Mesodermal cell (in vitro differentiated cells): ENCODE data around the gene CEBPB.

Experiments used
- H3K27ac ChIP-seq: 2 replicates; pipeline ENCODE4 v1.7.0; 2013; ENCODE audit warnings: mild to moderate bottlenecking, low read depth, low read length, moderate library complexity; ENCODE audit not compliant: severe bottlenecking
- H3K36me3 ChIP-seq: 2 replicates; pipeline ENCODE4 v1.7.1; 2013; ENCODE audit warnings: mild to moderate bottlenecking, low read length, moderate library complexity; ENCODE audit not compliant: control insufficient read depth, insufficient read depth
- H3K4me1 ChIP-seq: one replicate; pipeline ENCODE4 v1.7.1; 2013; ENCODE audit warnings: mild to moderate bottlenecking, low read length; ENCODE audit not compliant: insufficient read depth, control insufficient read depth, poor library complexity, severe bottlenecking
- H3K4me3 ChIP-seq: 2 replicates; pipeline ENCODE4 v1.7.0; 2013; ENCODE audit warnings: low read length, control low read depth, mild to moderate bottlenecking; ENCODE audit not compliant: insufficient read depth, poor library complexity, severe bottlenecking; ENCODE audit errors: extremely low read depth
- H3K9me3 ChIP-seq: 2 replicates; pipeline ENCODE4 v1.7.1; 2013; ENCODE audit warnings: mild to moderate bottlenecking, low read length, moderate library complexity; ENCODE audit not compliant: control insufficient read depth
- WGBS, 2 experiments: methylation state at CpG; one replicate each; pipeline ENCODE4 v1.1.5; 2013; ENCODE audit warnings: missing lambda C conversion rate in 2 of 2; ENCODE audit not compliant: insufficient coverage in 2 of 2; 5-methylcytosine and 5-hydroxymethylcytosine counted together

The CEBPB gene

DNA sequence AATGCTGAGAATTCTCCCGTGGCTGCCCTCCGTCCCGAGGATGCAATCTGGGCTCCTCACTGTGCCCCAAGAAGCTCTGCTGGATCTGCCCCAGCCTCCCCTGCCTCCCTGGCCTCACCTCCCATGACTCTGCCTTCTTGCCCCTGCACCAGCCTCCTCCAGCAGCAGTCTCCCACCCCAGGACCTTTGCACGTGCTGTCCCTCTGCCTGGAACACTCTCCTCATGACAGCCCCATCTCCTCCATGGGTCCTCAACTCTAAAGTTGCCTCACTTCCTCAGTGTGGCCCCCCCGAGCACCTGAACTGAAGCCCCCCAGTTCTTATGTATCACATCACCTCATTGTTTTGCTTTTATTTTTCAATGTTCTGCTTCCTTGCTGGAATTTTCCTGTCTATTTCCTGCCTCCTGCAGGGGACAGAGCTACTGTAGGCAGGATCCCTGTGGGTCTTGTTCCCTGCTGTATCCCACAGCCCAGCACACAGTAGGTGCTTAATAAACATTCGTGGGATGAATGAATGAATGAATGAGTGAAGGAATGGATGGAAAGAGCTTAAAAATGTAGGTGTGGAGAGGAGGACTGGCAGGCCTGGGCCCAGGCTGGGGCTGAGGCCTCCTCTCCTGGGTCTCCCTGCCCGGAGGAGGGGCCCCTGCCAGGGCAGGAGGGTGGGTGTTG lies 42.2 kb downstream of the CEBPB start:
- Histone ChIP-seq H3K4me3 (no peak overlapping the region), H3K27ac (no peak overlapping the region), H3K36me3 (no peaks in the 10 kb centered on the region), H3K9me3 (no peaks in the 10 kb centered on the region), H3K4me1 (no peaks in the 10 kb centered on the region)
- WGBS, 2 experiments: 89 to 96% methylated on average over 5 to 7 of the region's 7 CpGs

DNA sequence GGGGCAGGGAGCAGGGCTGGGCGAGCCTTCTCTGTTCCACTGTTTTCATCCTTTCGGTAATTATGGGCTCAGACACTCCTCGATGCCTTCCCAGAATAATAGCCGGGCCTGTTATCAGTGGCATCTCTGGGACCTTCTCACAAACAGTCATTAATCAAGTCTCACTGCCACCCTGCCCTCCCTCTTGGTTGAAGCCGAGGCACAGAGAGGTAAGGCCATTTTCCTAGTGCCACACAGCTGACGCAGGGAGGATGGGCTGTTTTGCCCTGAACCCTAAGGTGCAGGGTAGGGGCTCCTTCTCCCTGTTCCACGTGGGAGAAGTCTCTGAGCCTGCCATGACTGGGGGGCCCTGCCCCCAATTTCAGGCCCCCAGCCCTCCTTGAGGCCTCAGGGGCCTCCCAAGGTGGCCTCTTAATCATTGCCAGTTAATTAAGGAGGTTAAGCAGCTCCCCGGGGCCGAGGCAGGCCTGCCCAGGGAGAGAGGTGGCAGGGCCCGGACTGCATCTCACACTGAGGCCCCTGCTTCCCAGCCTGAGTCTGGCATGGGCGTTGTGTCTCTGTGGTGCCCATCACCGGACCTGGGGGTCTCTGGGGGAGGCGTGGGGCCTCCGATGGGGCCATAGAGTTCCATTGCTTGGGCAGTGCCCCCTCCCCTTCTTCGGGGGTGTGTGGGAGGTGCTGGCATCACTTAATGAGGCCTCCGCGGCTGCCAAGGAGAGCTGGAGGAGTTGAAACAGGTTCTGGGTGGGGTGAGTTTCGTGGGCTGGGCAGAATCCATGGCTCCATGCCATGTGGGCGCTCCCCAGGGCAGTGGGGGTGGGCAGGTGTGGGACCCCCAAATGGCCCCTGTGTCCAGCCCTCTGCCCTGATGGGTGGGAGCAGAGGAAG lies 42.9 kb downstream of the CEBPB start:
- H3K27ac ChIP-seq: no peak overlapping the region
- 87 to 96% methylated on average over 13 to 15 of the region's 19 CpGs for WGBS, 2 experiments

DNA sequence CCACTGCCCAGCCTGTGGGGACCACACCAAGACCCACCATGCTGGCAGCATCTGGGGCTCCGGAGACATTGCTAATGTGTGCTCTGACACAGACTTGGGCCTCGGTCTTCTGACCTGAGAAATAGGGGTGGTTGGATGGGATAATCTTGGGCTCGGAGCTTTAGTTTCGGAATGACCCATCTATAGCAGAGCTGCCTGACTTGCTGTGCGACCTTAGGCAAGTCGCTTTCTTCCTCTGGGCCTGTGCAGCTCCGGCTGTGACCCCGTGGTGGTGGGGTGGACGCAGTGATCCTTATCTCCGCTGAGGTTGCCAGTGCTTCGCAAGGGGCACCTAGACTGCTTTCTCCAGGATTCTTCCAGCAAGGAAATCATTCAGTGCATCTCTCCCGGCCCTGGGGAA lies 43.7 kb downstream of the CEBPB start:
- Histone ChIP-seq H3K36me3 (no peaks in the 10 kb centered on the region), H3K4me1 (no peaks in the 10 kb centered on the region), H3K4me3 (no peak overlapping the region), H3K9me3 (no peaks in the 10 kb centered on the region), H3K27ac (no peak overlapping the region)
- 84 to 85% methylated on average over 9 to 12 of the region's 12 CpGs for WGBS, 2 experiments

More for the DNA sequence above, 42.9 kb downstream of the CEBPB start:
- Histone ChIP-seq H3K36me3 (no peaks in the 10 kb centered on the region), H3K4me1 (no peaks in the 10 kb centered on the region), H3K4me3 (no peak overlapping the region), H3K9me3 (no peaks in the 10 kb centered on the region)

DNA sequence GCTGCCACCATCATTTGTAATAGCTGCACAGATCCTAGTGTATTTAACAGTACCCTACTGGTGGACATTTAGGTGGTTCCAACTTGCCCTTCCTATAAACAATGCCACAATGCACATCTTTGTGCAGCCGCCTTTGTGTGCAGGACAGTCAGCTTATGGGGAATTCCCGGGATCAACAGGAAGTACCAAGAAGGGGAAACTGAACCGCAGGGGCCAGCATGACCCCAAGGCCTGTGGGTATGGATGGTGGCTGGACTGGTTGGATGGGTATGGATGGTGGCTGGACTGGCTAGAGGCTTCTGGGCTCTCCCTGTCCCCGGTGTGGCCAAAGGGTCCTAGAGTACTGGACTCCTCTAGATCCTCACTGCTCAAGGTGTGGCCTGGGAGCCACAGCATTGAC lies 46.7 kb downstream of the CEBPB start:
- Histone ChIP-seq H3K27ac (no peak overlapping the region), H3K4me1 (no peaks in the 10 kb centered on the region), H3K9me3 (no peaks in the 10 kb centered on the region), H3K4me3 (no peak overlapping the region), H3K36me3 (no peaks in the 10 kb centered on the region)
- WGBS, 2 experiments: 92 to 93% methylated on average over 3 to 4 of the region's 4 CpGs

DNA sequence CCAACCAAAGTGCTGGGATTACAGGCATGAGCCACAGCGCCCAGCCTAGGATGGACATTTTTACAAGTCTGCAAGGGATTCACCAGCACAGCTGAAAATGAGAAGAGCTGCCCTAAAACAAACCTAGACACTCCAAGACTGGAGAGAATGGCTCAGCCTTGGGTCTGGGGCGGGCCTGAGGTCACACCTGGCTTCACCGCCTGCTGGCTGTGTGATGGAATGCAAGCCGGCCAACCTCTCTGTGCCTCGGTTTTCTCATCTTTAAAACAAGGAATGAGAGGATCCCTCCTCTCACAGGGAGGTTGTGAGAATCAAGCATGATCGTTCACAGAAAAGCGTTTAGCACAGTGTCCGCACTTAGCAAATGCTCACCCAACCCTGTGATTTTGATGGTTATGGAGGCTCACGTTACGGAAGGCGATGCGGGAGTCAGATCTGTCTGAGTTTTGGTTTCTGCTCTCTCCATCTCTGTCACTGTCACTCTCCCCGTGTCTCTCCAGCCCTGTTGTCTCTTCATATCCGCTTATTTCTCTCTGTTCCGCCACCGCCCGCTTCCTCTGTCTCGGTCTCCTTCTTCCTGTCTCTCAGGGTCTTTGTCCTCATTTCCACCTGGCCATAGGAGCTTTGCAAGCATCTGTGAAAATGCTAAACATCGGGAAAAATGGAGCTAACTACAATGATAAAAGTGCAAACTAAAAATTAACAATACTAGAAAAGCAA lies 47.6 kb downstream of the CEBPB start:
- Histone ChIP-seq H3K9me3 (no peaks in the 10 kb centered on the region), H3K4me1 (no peaks in the 10 kb centered on the region), H3K36me3 (no peaks in the 10 kb centered on the region), H3K4me3 (no peak overlapping the region), H3K27ac (no peak overlapping the region)
- 93 to 96% methylated on average over 16 to 17 of the region's 19 CpGs for WGBS, 2 experiments

DNA sequence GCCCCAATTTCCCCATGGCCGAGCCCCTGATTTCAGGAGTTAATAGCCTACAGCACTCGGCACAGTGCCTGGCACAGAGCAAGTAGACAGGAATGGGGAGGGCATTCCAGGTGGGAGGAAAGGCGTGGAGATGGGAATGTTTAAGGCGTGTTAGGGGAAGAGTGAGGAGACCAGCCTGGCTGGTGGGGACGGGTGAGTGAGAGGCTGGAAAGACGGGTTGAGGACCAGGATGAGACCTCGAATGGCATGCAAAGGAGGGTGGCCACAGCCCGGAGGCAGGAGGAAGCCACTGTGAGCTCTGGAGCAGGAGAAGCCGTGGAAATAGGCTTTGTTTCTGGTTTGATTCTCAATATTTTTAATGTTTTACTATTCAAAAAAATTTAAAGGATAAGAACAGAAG lies 49.5 kb downstream of the CEBPB start:
- Histone ChIP-seq H3K4me3 (no peak overlapping the region), H3K9me3 (no peaks in the 10 kb centered on the region), H3K27ac (no peak overlapping the region), H3K36me3 (no peaks in the 10 kb centered on the region), H3K4me1 (no peaks in the 10 kb centered on the region)
- WGBS, 2 experiments: 75 to 87% methylated on average over 6 to 8 of the region's 9 CpGs

DNA sequence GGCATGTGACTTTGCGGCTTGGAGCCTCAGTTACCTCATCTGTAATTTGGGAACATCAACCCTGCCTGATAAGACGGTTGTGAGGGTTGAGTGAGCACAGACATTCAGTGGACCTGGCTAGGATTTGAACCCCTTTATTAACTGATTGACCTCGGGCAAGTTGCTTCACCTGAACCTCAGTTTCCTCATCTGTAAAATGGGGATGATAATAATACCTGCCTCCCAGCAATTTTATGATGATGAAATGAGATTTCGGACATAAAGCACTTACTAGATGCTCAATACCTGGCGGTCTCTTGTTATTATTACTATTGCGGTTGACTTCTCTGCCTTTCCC lies 51.5 kb downstream of the CEBPB start:
- 96 to 100% methylated on average over 4 of the region's 6 CpGs for WGBS, 2 experiments
- H3K4me3 ChIP-seq: no peak overlapping the region
- no peaks in the 10 kb centered on the region for H3K9me3 ChIP-seq
- no peaks in the 10 kb centered on the region for H3K4me1 ChIP-seq
- H3K27ac ChIP-seq: no peak overlapping the region
- H3K36me3 ChIP-seq: no peaks in the 10 kb centered on the region
